Uterus (tissue), 2 donors: ENCODE data around the gene CCDC40.

Source experiments
- POLR2A ChIP-seq, 2 donors: fragments of 450-650 bp; IDR thresholded peaks; one replicate each; pipeline ENCODE4 v1.6.1; 2016; ENCODE audit warnings: antibody characterized with exemption in 2 of 2, mild to moderate bottlenecking in 1 of 2, moderate library complexity in 1 of 2
- TF ChIP-seq, protein P1 (sequence below), 4 experiments: fragments of 200-600 bp in 2 of 4; fragments of 450-650 bp in 2 of 4; sonication (generic) in 2 of 4; IDR thresholded peaks; one replicate each; pipeline ENCODE4 v1.5.1; 2016 to 2019; ENCODE audit warnings: antibody characterized with exemption in 4 of 4, mild to moderate bottlenecking in 2 of 4, moderate library complexity in 1 of 4

DNA sequence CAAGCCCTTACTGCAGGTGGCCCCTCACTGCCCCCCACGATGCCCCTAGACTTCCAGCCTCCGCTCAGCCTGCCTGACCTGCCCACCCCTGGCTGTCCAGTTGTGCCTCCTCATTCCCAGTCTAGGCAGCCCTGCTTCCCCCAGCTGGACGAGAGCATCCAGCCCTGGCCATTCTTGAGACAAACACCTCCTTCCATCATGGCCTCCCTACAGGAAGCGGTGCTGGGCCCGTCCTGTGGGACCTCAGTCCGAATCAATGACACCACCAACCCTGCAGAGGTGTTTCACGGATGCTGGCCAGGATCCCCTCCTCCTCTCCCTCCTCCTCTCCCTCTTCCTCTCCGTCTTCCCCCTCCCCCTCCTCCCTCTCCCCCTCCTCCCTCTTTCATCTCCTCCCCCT is 28.3 kb downstream of the CCDC40 start:
- no peak for TF ChIP-seq POLR2A (IDR thresholded peaks at IDR 0.05)
- TF ChIP-seq, protein P1, sequence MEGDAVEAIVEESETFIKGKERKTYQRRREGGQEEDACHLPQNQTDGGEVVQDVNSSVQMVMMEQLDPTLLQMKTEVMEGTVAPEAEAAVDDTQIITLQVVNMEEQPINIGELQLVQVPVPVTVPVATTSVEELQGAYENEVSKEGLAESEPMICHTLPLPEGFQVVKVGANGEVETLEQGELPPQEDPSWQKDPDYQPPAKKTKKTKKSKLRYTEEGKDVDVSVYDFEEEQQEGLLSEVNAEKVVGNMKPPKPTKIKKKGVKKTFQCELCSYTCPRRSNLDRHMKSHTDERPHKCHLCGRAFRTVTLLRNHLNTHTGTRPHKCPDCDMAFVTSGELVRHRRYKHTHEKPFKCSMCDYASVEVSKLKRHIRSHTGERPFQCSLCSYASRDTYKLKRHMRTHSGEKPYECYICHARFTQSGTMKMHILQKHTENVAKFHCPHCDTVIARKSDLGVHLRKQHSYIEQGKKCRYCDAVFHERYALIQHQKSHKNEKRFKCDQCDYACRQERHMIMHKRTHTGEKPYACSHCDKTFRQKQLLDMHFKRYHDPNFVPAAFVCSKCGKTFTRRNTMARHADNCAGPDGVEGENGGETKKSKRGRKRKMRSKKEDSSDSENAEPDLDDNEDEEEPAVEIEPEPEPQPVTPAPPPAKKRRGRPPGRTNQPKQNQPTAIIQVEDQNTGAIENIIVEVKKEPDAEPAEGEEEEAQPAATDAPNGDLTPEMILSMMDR (IDR thresholded peaks at IDR 0.05), result no peak
